ENCODE results near the gene CRX.
"Not testable (repeated sequence)": the region's sequence is repeated elsewhere in the genome, so short reads cannot be mapped to it uniquely, and the experiment has no call there.

- TF ChIP-seq, protein P1, sequence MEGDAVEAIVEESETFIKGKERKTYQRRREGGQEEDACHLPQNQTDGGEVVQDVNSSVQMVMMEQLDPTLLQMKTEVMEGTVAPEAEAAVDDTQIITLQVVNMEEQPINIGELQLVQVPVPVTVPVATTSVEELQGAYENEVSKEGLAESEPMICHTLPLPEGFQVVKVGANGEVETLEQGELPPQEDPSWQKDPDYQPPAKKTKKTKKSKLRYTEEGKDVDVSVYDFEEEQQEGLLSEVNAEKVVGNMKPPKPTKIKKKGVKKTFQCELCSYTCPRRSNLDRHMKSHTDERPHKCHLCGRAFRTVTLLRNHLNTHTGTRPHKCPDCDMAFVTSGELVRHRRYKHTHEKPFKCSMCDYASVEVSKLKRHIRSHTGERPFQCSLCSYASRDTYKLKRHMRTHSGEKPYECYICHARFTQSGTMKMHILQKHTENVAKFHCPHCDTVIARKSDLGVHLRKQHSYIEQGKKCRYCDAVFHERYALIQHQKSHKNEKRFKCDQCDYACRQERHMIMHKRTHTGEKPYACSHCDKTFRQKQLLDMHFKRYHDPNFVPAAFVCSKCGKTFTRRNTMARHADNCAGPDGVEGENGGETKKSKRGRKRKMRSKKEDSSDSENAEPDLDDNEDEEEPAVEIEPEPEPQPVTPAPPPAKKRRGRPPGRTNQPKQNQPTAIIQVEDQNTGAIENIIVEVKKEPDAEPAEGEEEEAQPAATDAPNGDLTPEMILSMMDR (conservative IDR thresholded peaks at IDR 0.05), result not testable (repeated sequence)
- not testable (repeated sequence) for TF ChIP-seq EZH2 (IDR thresholded peaks at IDR 0.05; ENCODE audit: low read depth)
Measured at GRCh38 chr19:47858231-47858630, 36.5 kb downstream of the CRX start.
